Activated CD4-positive, alpha-beta memory T cell treated with anti-CD3 and anti-CD28 coated beads, Interleukin-2, amount 10 ng/mL, durations not matched to agents 7 days and 5 days (primary cell): ENCODE results near the gene MAPT. TPM values are rescaled to one million over a fixed set of nuclear protein-coding genes. Genes with fewer than 3 reads are reported as not detected.

ENCODE experiments used
- CTCF ChIA-PET: fragments of 350-600 bp; sonication (Branson Sonifier 250); formaldehyde crosslinking; loops from one replicate; lab custom pipeline; 2021; ENCODE audit warnings: antibody characterized with exemption, inconsistent platforms; lab: Charles Lee
- POLR2A ChIA-PET: fragments of 350-600 bp; sonication (Branson Sonifier 250); formaldehyde crosslinking; loops from one replicate; lab custom pipeline; 2021; ENCODE audit warnings: antibody characterized with exemption; lab: Charles Lee
- DNase-seq: peaks from one replicate; pipeline ENCODE4 v3.0.0-alpha.2; 2020
- H3K27ac Mint-ChIP-seq: one replicate; pipeline ENCODE4 v1.8.0; 2021; ENCODE audit warnings: mild to moderate bottlenecking, mixed read lengths
- H3K27me3 Mint-ChIP-seq: one replicate; pipeline ENCODE4 v1.8.0; 2021; ENCODE audit warnings: mixed read lengths
- H3K36me3 Mint-ChIP-seq: one replicate; pipeline ENCODE4 v1.8.0; 2021; ENCODE audit warnings: low read depth, mixed read lengths
- H3K4me1 Mint-ChIP-seq: one replicate; pipeline ENCODE4 v1.8.0; 2021; ENCODE audit warnings: mixed read lengths
- H3K4me3 Mint-ChIP-seq: one replicate; pipeline ENCODE4 v1.8.0; 2021; ENCODE audit warnings: mild to moderate bottlenecking, mixed read lengths
- H3K9me3 Mint-ChIP-seq: one replicate; pipeline ENCODE4 v1.8.0; 2021; ENCODE audit warnings: mixed read lengths
- total RNA-seq, 2 experiments: library from RNA; stranded (reverse); gene quantifications; one replicate each; pipeline ENCODE4 v1.2.3, GENCODE V29; 2021

MAPT gene
- total RNA-seq, 2 experiments from 2014 or later = 0.15 to 0.70 TPM

DNA sequence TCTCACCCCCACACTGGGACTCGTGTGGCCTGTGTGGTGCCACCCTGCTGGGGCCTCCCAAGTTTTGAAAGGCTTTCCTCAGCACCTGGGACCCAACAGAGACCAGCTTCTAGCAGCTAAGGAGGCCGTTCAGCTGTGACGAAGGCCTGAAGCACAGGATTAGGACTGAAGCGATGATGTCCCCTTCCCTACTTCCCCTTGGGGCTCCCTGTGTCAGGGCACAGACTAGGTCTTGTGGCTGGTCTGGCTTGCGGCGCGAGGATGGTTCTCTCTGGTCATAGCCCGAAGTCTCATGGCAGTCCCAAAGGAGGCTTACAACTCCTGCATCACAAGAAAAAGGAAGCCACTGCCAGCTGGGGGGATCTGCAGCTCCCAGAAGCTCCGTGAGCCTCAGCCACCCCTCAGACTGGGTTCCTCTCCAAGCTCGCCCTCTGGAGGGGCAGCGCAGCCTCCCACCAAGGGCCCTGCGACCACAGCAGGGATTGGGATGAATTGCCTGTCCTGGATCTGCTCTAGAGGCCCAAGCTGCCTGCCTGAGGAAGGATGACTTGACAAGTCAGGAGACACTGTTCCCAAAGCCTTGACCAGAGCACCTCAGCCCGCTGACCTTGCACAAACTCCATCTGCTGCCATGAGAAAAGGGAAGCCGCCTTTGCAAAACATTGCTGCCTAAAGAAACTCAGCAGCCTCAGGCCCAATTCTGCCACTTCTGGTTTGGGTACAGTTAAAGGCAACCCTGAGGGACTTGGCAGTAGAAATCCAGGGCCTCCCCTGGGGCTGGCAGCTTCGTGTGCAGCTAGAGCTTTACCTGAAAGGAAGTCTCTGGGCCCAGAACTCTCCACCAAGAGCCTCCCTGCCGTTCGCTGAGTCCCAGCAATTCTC lies 132.1 kb downstream of the MAPT start:
- Mint-ChIP-seq H3K9me3 (no peaks in the 10 kb centered on the region), H3K36me3 (peaks cover 23% of the 10 kb centered on the region), H3K4me1 (peaks cover 27% of the 10 kb centered on the region), H3K4me3 (no peak overlapping the region), H3K27ac (no peak overlapping the region), H3K27me3 (no peaks in the 10 kb centered on the region)
- ChIA-PET POLR2A (interaction anchor here (1.0 kb wide), 2 partner anchors 10 to 11 kb away, joined by 3 read pairs; no protein-coding TSS in a partner anchor), CTCF (interaction anchor here (0.7 kb wide), 1 partner anchor 728 kb away, joined by 3 read pairs; no protein-coding TSS in a partner anchor)
- DNase-seq = no peak

DNA sequence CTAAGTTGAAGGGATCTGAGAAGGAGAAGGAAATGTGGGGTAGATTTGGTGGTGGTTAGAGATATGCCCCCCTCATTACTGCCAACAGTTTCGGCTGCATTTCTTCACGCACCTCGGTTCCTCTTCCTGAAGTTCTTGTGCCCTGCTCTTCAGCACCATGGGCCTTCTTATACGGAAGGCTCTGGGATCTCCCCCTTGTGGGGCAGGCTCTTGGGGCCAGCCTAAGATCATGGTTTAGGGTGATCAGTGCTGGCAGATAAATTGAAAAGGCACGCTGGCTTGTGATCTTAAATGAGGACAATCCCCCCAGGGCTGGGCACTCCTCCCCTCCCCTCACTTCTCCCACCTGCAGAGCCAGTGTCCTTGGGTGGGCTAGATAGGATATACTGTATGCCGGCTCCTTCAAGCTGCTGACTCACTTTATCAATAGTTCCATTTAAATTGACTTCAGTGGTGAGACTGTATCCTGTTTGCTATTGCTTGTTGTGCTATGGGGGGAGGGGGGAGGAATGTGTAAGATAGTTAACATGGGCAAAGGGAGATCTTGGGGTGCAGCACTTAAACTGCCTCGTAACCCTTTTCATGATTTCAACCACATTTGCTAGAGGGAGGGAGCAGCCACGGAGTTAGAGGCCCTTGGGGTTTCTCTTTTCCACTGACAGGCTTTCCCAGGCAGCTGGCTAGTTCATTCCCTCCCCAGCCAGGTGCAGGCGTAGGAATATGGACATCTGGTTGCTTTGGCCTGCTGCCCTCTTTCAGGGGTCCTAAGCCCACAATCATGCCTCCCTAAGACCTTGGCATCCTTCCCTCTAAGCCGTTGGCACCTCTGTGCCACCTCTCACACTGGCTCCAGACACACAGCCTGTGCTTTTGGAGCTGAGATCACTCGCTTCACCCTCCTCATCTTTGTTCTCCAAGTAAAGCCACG lies 133.0 kb downstream of the MAPT start:
- ChIA-PET CTCF (interaction anchor here (0.7 to 3.1 kb wide), 2 partner anchors 17 to 24 kb away, joined by 3 to 10 read pairs; no protein-coding TSS in a partner anchor), POLR2A (interaction anchor here (1.0 kb wide), 2 partner anchors 10 to 31 kb away, joined by 3 read pairs; no protein-coding TSS in a partner anchor)
- H3K9me3 Mint-ChIP-seq = no peaks in the 10 kb centered on the region
- H3K27ac Mint-ChIP-seq = no peak overlapping the region
- no peak overlapping the region for H3K4me3 Mint-ChIP-seq
- H3K36me3 Mint-ChIP-seq = peaks cover 32% of the 10 kb centered on the region
- peaks cover 25% of the 10 kb centered on the region for H3K4me1 Mint-ChIP-seq
- H3K27me3 Mint-ChIP-seq = no peaks in the 10 kb centered on the region
- no peak for DNase-seq

DNA sequence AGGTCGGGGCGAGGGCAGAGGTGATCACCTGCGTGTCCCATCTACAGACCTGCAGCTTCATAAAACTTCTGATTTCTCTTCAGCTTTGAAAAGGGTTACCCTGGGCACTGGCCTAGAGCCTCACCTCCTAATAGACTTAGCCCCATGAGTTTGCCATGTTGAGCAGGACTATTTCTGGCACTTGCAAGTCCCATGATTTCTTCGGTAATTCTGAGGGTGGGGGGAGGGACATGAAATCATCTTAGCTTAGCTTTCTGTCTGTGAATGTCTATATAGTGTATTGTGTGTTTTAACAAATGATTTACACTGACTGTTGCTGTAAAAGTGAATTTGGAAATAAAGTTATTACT lies 133.6 kb downstream of the MAPT start:
- no peak for DNase-seq
- Mint-ChIP-seq H3K27me3 (no peaks in the 10 kb centered on the region), H3K36me3 (peaks cover 38% of the 10 kb centered on the region), H3K4me3 (no peak overlapping the region), H3K9me3 (no peaks in the 10 kb centered on the region), H3K27ac (no peak overlapping the region), H3K4me1 (peaks cover 25% of the 10 kb centered on the region)
- ChIA-PET CTCF (interaction anchor here (0.7 to 3.1 kb wide), 2 partner anchors 16 to 24 kb away, joined by 3 to 10 read pairs; no protein-coding TSS in a partner anchor), POLR2A (interaction anchor here (1.0 kb wide), 1 partner anchor 31 kb away, joined by 3 read pairs; no protein-coding TSS in a partner anchor)

DNA sequence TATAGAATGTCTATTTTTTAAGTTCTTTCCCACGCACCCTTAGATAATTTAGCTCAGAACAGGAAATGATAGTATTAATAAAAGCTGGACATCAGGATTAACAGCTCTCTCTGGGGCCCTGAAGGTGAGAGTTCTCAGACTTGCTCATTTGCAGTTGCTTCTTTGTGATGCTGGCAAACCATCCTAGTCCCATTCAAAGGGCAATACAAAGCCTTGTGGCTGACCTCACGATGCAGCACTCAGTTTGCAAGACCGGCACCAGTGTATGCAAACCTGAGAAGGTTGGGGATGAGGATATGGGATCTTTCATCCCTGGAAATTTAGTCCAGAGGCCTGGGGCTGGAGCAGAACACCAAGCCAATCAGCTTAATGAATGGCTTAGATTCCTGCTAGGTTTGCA lies 134.0 kb downstream of the MAPT start:
- POLR2A ChIA-PET = interaction anchor here (1.0 kb wide), 1 partner anchor 30 kb away, joined by 3 read pairs; no protein-coding TSS in a partner anchor
- H3K27ac Mint-ChIP-seq = no peak overlapping the region

DNA sequence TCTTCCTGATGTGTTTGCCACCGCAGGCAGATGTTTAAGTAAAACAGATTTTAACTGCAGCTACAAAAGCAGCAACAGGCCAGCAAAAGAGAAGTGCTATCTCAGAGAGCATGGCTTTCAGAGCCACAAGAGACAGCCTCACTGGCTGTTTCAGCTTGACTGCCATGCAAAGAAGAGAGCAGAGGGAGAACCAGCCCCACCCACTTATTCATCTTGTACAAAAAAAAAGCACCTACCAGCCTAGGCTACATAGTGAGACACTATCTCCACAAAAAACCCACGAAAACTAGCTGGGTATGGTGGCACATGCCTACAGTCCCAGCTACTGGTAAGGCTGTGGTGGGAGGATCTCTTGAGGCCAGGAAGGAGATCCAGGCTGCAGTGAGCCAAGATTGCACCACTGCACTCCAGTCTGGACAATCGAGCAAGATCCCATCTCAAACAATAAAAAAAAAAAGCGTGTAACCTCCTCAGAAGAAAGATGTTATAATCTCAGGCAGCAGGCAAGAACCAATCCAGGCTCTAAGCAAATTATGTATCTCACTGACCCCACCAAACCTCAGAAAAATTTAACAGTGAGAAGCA lies 134.7 kb downstream of the MAPT start:
- H3K27ac Mint-ChIP-seq = no peak overlapping the region
- H3K27me3 Mint-ChIP-seq = no peaks in the 10 kb centered on the region
- no peak overlapping the region for H3K4me3 Mint-ChIP-seq

More for the DNA sequence above, 134.0 kb downstream of the MAPT start:
- H3K27me3 Mint-ChIP-seq = no peaks in the 10 kb centered on the region
- no peak for DNase-seq
- H3K4me1 Mint-ChIP-seq = peaks cover 25% of the 10 kb centered on the region
- H3K36me3 Mint-ChIP-seq = peaks cover 42% of the 10 kb centered on the region
- H3K4me3 Mint-ChIP-seq = no peak overlapping the region
- CTCF ChIA-PET = interaction anchor here (0.7 to 3.1 kb wide), 3 partner anchors 16 to 25 kb away, joined by 3 to 10 read pairs (median 3); no protein-coding TSS in a partner anchor
- no peaks in the 10 kb centered on the region for H3K9me3 Mint-ChIP-seq

DNA sequence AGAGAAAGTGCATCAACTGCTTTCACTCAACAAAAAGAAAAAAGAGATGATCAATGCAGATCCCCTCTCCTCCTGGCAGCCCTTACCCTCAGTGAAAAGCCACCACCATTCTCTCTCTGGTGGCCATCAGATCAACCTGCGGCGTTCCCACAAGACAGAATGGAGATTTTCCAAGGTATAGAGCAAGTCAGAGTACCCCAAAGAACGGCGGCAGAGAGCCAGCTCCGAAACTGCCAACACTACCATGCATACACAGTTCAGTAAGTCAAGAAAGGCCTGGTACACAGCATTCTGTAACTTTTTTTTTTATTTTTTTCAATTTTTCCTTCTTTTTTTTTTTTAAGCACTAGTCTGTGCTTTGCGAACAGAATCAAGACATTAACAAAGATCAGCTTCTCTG lies 135.3 kb downstream of the MAPT start:
- Mint-ChIP-seq H3K4me1 (peaks cover 21% of the 10 kb centered on the region), H3K9me3 (no peaks in the 10 kb centered on the region), H3K27me3 (no peaks in the 10 kb centered on the region), H3K36me3 (peaks cover 55% of the 10 kb centered on the region), H3K4me3 (no peak overlapping the region), H3K27ac (no peak overlapping the region)
- no peak for DNase-seq
- ChIA-PET POLR2A (no interaction called here), CTCF (interaction anchor here (1.3 to 3.1 kb wide), 3 partner anchors 14 to 27 kb away, joined by 3 to 10 read pairs (median 5); no protein-coding TSS in a partner anchor)

More for the DNA sequence above, 134.7 kb downstream of the MAPT start:
- DNase-seq = no peak
- POLR2A ChIA-PET = no interaction called here
- H3K9me3 Mint-ChIP-seq = no peaks in the 10 kb centered on the region
- H3K36me3 Mint-ChIP-seq = peaks cover 49% of the 10 kb centered on the region
- H3K4me1 Mint-ChIP-seq = peaks cover 22% of the 10 kb centered on the region
- CTCF ChIA-PET = interaction anchor here (1.3 to 3.1 kb wide), 3 partner anchors 15 to 27 kb away, joined by 3 to 10 read pairs (median 5); no protein-coding TSS in a partner anchor

DNA sequence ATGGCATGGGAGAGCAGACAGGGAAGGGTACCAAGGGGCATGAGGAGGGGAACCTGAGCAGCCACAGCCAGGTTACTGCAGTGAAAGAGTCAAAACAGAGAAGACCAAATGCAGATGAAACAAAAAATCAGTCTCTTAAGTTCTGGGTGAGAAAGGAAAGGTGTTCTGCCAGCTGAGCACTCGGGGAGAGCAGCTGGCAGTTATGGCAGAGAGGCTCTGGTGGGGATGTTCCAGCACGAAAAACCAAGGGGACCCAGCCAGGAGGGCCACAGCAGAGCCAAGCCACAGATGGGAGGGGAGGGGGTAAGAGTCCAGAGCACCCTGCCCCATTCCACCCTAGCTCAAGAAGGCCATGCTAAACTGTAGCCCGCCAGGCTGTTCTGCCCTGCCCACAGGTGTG lies 136.4 kb downstream of the MAPT start:
- Mint-ChIP-seq H3K27ac (no peak overlapping the region), H3K36me3 (peaks cover 63% of the 10 kb centered on the region), H3K4me1 (peaks cover 30% of the 10 kb centered on the region), H3K9me3 (no peaks in the 10 kb centered on the region), H3K27me3 (no peaks in the 10 kb centered on the region), H3K4me3 (no peak overlapping the region)
- no peak for DNase-seq
- POLR2A ChIA-PET = no interaction called here
- CTCF ChIA-PET = interaction anchor here (3.1 kb wide), 1 partner anchor 13 kb away, joined by 10 read pairs; no protein-coding TSS in a partner anchor

DNA sequence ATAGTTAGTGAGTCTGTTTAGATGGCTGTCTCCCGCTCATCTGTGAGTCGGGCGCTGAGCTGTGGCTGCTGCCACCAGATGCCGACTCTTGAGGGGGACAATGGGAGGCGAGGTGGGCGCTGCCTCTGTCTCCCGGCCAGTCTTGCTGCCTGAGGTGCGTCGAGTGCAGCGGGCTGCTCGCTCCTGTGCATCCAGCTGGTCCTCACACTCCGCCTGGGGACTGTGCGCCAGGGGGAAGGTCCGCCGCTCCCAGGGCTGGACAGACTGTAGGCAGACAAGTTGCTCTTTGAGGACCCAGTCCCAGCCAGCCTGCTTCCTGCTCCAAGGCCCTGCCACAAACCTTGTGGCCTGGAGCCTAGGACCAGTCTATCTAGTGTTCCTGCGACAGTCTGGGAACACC lies 137.1 kb downstream of the MAPT start:
- no peak overlapping the region for H3K27ac Mint-ChIP-seq
- no peak for DNase-seq
- CTCF ChIA-PET = no interaction called here
- H3K9me3 Mint-ChIP-seq = no peaks in the 10 kb centered on the region
- H3K4me1 Mint-ChIP-seq = peaks cover 30% of the 10 kb centered on the region
- no peaks in the 10 kb centered on the region for H3K27me3 Mint-ChIP-seq
- peaks cover 67% of the 10 kb centered on the region for H3K36me3 Mint-ChIP-seq
- POLR2A ChIA-PET = no interaction called here
- no peak overlapping the region for H3K4me3 Mint-ChIP-seq

DNA sequence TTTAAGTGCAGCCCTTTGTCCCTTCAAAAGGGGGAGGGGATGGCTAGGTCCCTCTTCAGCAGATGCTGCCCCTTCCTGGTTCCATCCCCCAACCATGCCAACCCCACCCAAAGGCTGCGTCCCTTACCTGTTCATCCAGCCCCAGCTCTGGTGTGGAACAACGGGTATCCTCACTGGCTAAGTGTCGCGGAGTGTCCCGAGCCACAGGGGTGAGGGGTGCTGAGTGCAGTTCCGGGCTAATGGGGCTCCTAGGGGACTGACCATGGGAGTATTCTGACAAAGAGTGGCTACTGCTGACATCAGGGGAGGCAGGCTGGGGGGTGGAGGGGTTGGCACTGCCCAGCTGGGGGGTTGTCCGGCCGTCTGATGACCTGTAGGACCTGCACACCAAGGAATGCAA lies 137.6 kb downstream of the MAPT start:
- Mint-ChIP-seq H3K9me3 (no peaks in the 10 kb centered on the region), H3K4me1 (peaks cover 30% of the 10 kb centered on the region), H3K27me3 (no peaks in the 10 kb centered on the region), H3K4me3 (no peak overlapping the region), H3K27ac (no peak overlapping the region), H3K36me3 (peaks cover 67% of the 10 kb centered on the region)
- ChIA-PET CTCF (interaction anchor here (1.2 kb wide), 1 partner anchor 12 kb away, joined by 3 read pairs; no protein-coding TSS in a partner anchor), POLR2A (no interaction called here)
- DNase-seq = no peak

DNA sequence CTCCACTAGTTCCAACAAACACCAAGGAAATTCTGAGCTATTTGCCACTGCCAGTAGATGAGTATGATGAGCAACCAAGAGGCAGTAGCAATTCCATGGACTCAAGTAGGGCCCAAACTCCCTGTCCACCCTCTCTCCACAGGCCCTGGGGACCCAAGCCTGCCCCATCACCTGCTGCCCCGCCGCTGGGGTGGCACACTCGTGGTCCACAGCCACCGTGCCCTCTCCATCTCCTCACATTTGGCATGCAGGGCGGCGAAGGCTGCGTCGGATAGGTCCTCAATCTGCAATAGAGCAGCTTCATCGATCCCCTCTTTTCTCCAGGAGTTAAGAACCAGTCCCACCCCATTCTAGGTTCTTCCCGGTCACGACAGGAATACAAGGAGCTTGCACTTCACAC lies 138.6 kb downstream of the MAPT start:
- CTCF ChIA-PET = interaction anchor here (1.2 kb wide), 1 partner anchor 11 kb away, joined by 3 read pairs; no protein-coding TSS in a partner anchor
- POLR2A ChIA-PET = no interaction called here

DNA sequence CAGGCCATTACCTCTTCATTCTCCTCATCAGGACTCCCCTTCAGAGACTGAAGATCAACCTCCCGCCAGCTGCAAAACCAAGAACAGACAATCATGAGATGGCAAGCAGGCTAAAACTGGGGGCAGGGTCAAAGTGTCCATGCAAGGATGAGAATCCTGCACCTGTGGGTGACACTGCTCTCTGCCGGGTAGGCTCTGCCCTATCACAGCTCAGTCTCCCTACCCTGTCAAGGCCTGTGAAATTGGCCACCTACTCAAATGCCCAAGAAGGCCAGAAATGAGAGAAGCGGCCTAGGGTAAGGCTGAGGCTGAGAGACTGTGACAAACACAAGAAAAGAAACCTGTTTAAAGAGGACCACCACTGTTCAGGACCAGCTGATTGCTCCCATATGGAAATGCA lies 139.0 kb downstream of the MAPT start:
- no peaks in the 10 kb centered on the region for H3K27me3 Mint-ChIP-seq
- peaks cover 19% of the 10 kb centered on the region for H3K4me1 Mint-ChIP-seq
- no peak for DNase-seq
- CTCF ChIA-PET = interaction anchor here (0.8 to 2.8 kb wide), 2 partner anchors 11 to 12 kb away, joined by 3 to 15 read pairs; no protein-coding TSS in a partner anchor
- H3K9me3 Mint-ChIP-seq = no peaks in the 10 kb centered on the region
- no peak overlapping the region for H3K4me3 Mint-ChIP-seq
- H3K36me3 Mint-ChIP-seq = peaks cover 78% of the 10 kb centered on the region
- no peak overlapping the region for H3K27ac Mint-ChIP-seq
- POLR2A ChIA-PET = no interaction called here

More for the DNA sequence above, 138.6 kb downstream of the MAPT start:
- Mint-ChIP-seq H3K4me3 (no peak overlapping the region), H3K27ac (no peak overlapping the region), H3K9me3 (no peaks in the 10 kb centered on the region), H3K27me3 (no peaks in the 10 kb centered on the region), H3K36me3 (peaks cover 73% of the 10 kb centered on the region), H3K4me1 (peaks cover 21% of the 10 kb centered on the region)
- no peak for DNase-seq
